ENCODE results near the gene CLEC18B.

The CLEC18B gene

DNA sequence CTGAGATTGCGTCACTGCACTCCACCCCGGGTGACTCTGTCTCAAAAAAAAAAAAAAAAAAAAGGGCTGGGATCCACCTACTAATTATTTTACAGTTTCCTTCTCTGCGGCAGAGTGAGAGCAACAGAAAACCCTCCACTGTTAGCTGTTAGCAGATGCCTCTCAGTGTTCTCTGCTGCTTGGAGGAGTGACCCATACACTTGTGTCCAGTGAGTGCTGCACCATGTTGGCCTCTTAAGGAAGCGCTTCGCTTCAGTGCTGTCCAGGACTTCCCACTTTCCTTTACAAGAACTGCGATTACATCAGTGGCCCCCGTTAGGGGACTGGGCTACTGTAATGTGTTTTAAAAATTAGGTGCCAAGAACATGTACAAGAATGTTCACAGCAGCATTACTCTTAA, 18.4 kb upstream of the CLEC18B start:
- no peak overlapping the region for H2AFZ ChIP-seq (ENCODE audit: low read depth, low read length, severe bottlenecking)
- no peak overlapping the region for H3K4me2 ChIP-seq (ENCODE audit: low read depth, low read length, poor library complexity, severe bottlenecking)

DNA sequence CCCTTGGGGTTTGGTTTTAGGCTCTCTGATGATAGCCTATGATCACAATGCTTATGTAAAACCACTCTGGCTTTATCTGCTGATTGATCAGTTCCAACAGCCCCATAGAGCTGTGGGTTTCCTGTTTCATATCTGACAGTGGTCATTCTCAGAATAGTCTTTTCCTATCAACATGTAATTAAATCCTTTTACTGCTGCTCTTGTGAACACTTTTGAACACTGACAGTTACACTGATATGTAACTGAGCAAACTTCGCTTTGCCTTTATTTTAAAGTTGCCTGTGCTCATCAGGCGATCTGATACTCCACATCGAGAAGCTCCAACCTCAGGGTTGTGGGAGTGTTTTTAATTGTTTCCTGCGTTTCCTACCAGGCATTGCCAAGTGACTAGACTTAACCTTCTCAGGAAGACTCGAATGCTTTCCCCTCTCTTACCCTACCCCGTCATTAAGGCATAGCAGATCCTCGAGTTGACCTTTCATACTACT, 17.3 kb upstream of the CLEC18B start:
- Histone ChIP-seq H3F3A (ENCODE audit: insufficient read depth) (no peaks in the 10 kb centered on the region), H3K27me3 (ENCODE audit: low read length) (no peaks in the 10 kb centered on the region), H2AFZ (ENCODE audit: low read depth, low read length, severe bottlenecking) (no peak overlapping the region), H3K9ac (ENCODE audit: low read length) (no peak overlapping the region), H3K9me2 (replicated peaks; ENCODE audit: insufficient read depth, low read length) (no peaks in the 10 kb centered on the region), H4K20me1 (ENCODE audit: low read depth, low read length) (no peaks in the 10 kb centered on the region), H3K9me3 (ENCODE audit: insufficient read depth, low read length) (no peaks in the 10 kb centered on the region), H3K4me2 (ENCODE audit: low read depth, low read length, poor library complexity, severe bottlenecking) (no peak overlapping the region), H3K36me3 (ENCODE audit: low read length) (no peaks in the 10 kb centered on the region), H3K27ac (ENCODE audit: low read depth, low read length) (no peak overlapping the region), H3K4me3 (ENCODE audit: insufficient read depth, low read length, poor library complexity, severe bottlenecking) (no peak overlapping the region), H3K79me2 (ENCODE audit: insufficient read depth, low read length) (no peaks in the 10 kb centered on the region)
- TF ChIP-seq EZH2phosphoT487 (conservative IDR thresholded peaks at IDR 0.05; ENCODE audit: low read length) = no peak
- TF ChIP-seq, protein P1, sequence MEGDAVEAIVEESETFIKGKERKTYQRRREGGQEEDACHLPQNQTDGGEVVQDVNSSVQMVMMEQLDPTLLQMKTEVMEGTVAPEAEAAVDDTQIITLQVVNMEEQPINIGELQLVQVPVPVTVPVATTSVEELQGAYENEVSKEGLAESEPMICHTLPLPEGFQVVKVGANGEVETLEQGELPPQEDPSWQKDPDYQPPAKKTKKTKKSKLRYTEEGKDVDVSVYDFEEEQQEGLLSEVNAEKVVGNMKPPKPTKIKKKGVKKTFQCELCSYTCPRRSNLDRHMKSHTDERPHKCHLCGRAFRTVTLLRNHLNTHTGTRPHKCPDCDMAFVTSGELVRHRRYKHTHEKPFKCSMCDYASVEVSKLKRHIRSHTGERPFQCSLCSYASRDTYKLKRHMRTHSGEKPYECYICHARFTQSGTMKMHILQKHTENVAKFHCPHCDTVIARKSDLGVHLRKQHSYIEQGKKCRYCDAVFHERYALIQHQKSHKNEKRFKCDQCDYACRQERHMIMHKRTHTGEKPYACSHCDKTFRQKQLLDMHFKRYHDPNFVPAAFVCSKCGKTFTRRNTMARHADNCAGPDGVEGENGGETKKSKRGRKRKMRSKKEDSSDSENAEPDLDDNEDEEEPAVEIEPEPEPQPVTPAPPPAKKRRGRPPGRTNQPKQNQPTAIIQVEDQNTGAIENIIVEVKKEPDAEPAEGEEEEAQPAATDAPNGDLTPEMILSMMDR (IDR thresholded peaks at IDR 0.05; ENCODE audit: insufficient read depth, low read length, poor library complexity, severe bottlenecking) = no peak

More for the DNA sequence above, 18.4 kb upstream of the CLEC18B start:
- no peaks in the 10 kb centered on the region for H3F3A ChIP-seq (ENCODE audit: insufficient read depth)
- H3K4me3 ChIP-seq (ENCODE audit: insufficient read depth, low read length, poor library complexity, severe bottlenecking) = no peak overlapping the region
- no peaks in the 10 kb centered on the region for H3K36me3 ChIP-seq (ENCODE audit: low read length)
- no peaks in the 10 kb centered on the region for H3K9me2 ChIP-seq (replicated peaks; ENCODE audit: insufficient read depth, low read length)
- no peak overlapping the region for H3K27ac ChIP-seq (ENCODE audit: low read depth, low read length)
- H3K79me2 ChIP-seq (ENCODE audit: insufficient read depth, low read length) = no peaks in the 10 kb centered on the region
- no peaks in the 10 kb centered on the region for H4K20me1 ChIP-seq (ENCODE audit: low read depth, low read length)
- H3K9ac ChIP-seq (ENCODE audit: low read length) = no peak overlapping the region
- TF ChIP-seq, protein P1 (IDR thresholded peaks at IDR 0.05; ENCODE audit: insufficient read depth, low read length, poor library complexity, severe bottlenecking) = no peak
- TF ChIP-seq EZH2phosphoT487 (conservative IDR thresholded peaks at IDR 0.05; ENCODE audit: low read length) = no peak
- H3K27me3 ChIP-seq (ENCODE audit: low read length) = no peaks in the 10 kb centered on the region
- H3K9me3 ChIP-seq (ENCODE audit: insufficient read depth, low read length) = no peaks in the 10 kb centered on the region

DNA sequence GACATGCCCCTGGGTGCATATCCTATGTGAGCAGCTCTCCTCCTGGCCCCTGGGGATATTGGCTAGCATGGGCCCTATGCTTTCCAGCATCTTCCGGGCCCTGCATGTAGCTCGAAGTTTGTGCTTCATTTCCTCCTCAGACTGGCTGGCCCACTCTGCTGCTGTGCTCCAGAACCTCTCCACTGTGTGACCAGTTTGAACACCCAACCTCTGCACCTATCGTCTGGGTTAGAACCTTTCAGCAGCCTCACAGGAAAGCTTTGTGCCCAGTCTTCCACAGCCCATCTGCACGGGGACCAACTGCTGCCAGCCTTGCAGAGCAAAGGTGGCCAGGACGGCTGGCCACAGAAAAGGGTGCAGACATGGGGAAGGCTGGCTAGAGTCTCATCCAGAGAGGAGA, 10.2 kb upstream of the CLEC18B start:
- no peak overlapping the region for H3K27ac ChIP-seq (ENCODE audit: low read depth, low read length)
- H3K36me3 ChIP-seq (ENCODE audit: low read length) = no peaks in the 10 kb centered on the region
- no peaks in the 10 kb centered on the region for H3K9me2 ChIP-seq (replicated peaks; ENCODE audit: insufficient read depth, low read length)
- no peaks in the 10 kb centered on the region for H3K27me3 ChIP-seq (ENCODE audit: low read length)
- H3K9me3 ChIP-seq (ENCODE audit: insufficient read depth, low read length) = no peaks in the 10 kb centered on the region
- TF ChIP-seq EZH2phosphoT487 (conservative IDR thresholded peaks at IDR 0.05; ENCODE audit: low read length) = no peak
- TF ChIP-seq, protein P1 (IDR thresholded peaks at IDR 0.05; ENCODE audit: insufficient read depth, low read length, poor library complexity, severe bottlenecking) = no peak
- no peaks in the 10 kb centered on the region for H4K20me1 ChIP-seq (ENCODE audit: low read depth, low read length)
- H3K9ac ChIP-seq (ENCODE audit: low read length) = no peak overlapping the region
- no peak overlapping the region for H3K4me3 ChIP-seq (ENCODE audit: insufficient read depth, low read length, poor library complexity, severe bottlenecking)
- H2AFZ ChIP-seq (ENCODE audit: low read depth, low read length, severe bottlenecking) = no peak overlapping the region
- no peak overlapping the region for H3K4me2 ChIP-seq (ENCODE audit: low read depth, low read length, poor library complexity, severe bottlenecking)
- H3F3A ChIP-seq (ENCODE audit: insufficient read depth) = no peaks in the 10 kb centered on the region
- no peaks in the 10 kb centered on the region for H3K79me2 ChIP-seq (ENCODE audit: insufficient read depth, low read length)
